ENCODE results near the gene LGALS1. TPM values are rescaled to one million over a fixed set of nuclear protein-coding genes. Genes with fewer than 3 reads are reported as not detected.

LGALS1 gene
- total and polyA plus RNA-seq, 12 donors = 190 to 4,628 (median 918) TPM

- intact Hi-C loops (cut with DNase I) = loop anchor here (5.0 to 10.0 kb wide), 3 partner anchors 42 to 155 kb away; no protein-coding TSS in a partner anchor
- 0 to 23% (median 11%) methylated on average over 3 to 27 of the region's 27 CpGs for WGBS, 4 donors
- H3K36me3 ChIP-seq (replicated peaks in 1 of 2) = no peaks in the 10 kb centered on the region
- no peak for DNase-seq
- peak overlapping the region in 2 of 4 donors; percentile 17 to 61 for H3K4me3 ChIP-seq
- peaks cover 0 to 35% of the 10 kb centered on the region in 2 donors for H3K4me1 ChIP-seq (replicated peaks in 1 of 2)
- no peaks in the 10 kb centered on the region for H3K27me3 ChIP-seq
- no peak for TF ChIP-seq POLR2A (IDR thresholded peaks at IDR 0.05)
- H3K9me3 ChIP-seq (replicated peaks in 1 of 3) = no peaks in the 10 kb centered on the region
- peak overlapping the region in 2 of 5 donors; percentile 47 to 86 for H3K27ac ChIP-seq
Measured at GRCh38 chr22:37639771-37640590, 35.5 kb upstream of the LGALS1 start.

GRCh38 chr22:37640591-37641560 lies 34.6 kb upstream of the LGALS1 start:
- DNase-seq = no peak
- H3K27ac ChIP-seq = peak overlapping the region in 1 of 5 donors; percentile 86
- no peaks in the 10 kb centered on the region for H3K9me3 ChIP-seq (replicated peaks in 1 of 3)
- peaks cover 0 to 31% of the 10 kb centered on the region in 2 donors for H3K4me1 ChIP-seq (replicated peaks in 1 of 2)
- no peaks in the 10 kb centered on the region for H3K27me3 ChIP-seq
- WGBS, 4 donors = 59 to 76% (median 70%) methylated on average over 12 to 24 of the region's 24 CpGs
- H3K36me3 ChIP-seq (replicated peaks in 1 of 2) = no peaks in the 10 kb centered on the region
- no peak for TF ChIP-seq POLR2A (IDR thresholded peaks at IDR 0.05)
- TF ChIP-seq, protein P1, sequence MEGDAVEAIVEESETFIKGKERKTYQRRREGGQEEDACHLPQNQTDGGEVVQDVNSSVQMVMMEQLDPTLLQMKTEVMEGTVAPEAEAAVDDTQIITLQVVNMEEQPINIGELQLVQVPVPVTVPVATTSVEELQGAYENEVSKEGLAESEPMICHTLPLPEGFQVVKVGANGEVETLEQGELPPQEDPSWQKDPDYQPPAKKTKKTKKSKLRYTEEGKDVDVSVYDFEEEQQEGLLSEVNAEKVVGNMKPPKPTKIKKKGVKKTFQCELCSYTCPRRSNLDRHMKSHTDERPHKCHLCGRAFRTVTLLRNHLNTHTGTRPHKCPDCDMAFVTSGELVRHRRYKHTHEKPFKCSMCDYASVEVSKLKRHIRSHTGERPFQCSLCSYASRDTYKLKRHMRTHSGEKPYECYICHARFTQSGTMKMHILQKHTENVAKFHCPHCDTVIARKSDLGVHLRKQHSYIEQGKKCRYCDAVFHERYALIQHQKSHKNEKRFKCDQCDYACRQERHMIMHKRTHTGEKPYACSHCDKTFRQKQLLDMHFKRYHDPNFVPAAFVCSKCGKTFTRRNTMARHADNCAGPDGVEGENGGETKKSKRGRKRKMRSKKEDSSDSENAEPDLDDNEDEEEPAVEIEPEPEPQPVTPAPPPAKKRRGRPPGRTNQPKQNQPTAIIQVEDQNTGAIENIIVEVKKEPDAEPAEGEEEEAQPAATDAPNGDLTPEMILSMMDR (IDR thresholded peaks at IDR 0.05) = no peak
- intact Hi-C loops (cut with DNase I) = loop anchor here (5.0 to 10.0 kb wide), 3 partner anchors 41 to 154 kb away; no protein-coding TSS in a partner anchor
- H3K4me3 ChIP-seq = peak overlapping the region in 1 of 4 donors; percentile 61

DNA sequence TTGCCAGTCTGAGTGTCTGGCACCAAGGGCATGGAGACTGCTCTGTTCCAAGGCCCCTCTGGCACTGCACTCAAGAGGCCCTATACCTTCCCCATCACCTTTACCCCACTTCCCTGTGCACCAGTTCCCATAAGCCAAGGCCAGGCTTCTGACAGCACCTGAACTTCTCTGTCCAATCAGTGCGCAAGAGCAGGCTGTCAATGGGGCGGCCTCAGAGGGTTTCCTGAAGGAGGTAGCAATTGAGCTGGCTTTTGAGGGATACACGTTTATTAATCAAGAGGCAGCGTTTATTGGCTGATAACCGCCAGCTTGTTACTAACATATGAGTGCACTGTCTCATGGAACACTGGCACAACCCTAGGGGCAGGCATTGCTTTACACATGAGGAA lies 33.9 kb upstream of the LGALS1 start:
- intact Hi-C loops (cut with DNase I) = loop anchor here (5.0 to 10.0 kb wide), 3 partner anchors 41 to 153 kb away; no protein-coding TSS in a partner anchor
- H3K9me3 ChIP-seq (replicated peaks in 1 of 3) = no peaks in the 10 kb centered on the region

DNA sequence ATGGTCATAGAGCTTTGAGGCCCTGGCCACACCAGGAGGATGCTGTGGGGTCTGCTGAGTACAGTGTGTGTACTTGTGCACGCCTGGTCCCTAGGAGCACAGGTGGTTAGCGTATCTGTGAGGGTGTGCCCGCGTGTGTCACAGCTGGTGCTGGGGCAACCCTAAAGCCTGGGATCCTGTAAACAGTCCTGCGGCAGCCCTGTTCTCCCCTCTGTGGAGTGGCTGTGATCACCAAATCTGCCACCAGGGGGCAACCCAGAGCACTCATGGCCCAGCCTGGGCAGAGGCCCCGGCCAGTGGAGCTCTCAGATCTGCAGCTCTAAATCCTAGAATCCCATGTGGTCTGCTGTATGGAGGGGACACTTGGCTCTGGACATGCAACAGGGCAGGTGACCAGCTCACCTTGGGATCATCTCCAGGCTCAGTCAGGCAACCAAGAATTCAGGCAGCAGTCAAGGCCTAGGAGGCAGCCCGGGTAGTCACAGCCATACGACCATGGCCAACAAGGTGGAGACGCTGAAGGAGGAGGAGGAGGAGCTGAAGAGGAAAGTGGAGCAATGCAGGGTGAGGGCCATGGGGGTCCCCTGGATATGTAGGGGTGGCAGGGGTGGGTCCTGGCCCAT lies 32.1 kb upstream of the LGALS1 start:
- H3K4me3 ChIP-seq = no peak overlapping the region
- H3K27ac ChIP-seq = no peak overlapping the region
- H3K9me3 ChIP-seq (replicated peaks in 1 of 3) = no peaks in the 10 kb centered on the region
- no peaks in the 10 kb centered on the region for H3K27me3 ChIP-seq
- intact Hi-C loops (cut with DNase I) = loop anchor here (5.0 to 10.0 kb wide), 3 partner anchors 39 to 151 kb away; no protein-coding TSS in a partner anchor
- peak; percentile 77 to 94 (median 89) for DNase-seq
- H3K4me1 ChIP-seq (replicated peaks in 1 of 2) = peaks cover 0 to 38% of the 10 kb centered on the region in 2 donors
- H3K36me3 ChIP-seq (replicated peaks in 1 of 2) = no peaks in the 10 kb centered on the region
- no peak for TF ChIP-seq POLR2A (IDR thresholded peaks at IDR 0.05)
- TF ChIP-seq, protein P1 (IDR thresholded peaks at IDR 0.05) = peak; percentile 80 to 95 (median 92)
- 24 to 69% (median 46%) methylated on average over 3 to 9 of the region's 9 CpGs for WGBS, 4 donors

More for the DNA sequence above, 33.9 kb upstream of the LGALS1 start:
- H3K4me3 ChIP-seq = no peak overlapping the region
- H3K36me3 ChIP-seq (replicated peaks in 1 of 2) = no peaks in the 10 kb centered on the region
- peak in 1 of 7 donors; percentile 48 for DNase-seq
- no peaks in the 10 kb centered on the region for H3K27me3 ChIP-seq
- TF ChIP-seq, protein P1 (IDR thresholded peaks at IDR 0.05) = no peak
- no peak for TF ChIP-seq POLR2A (IDR thresholded peaks at IDR 0.05)
- WGBS, 4 donors = 75 to 85% (median 82%) methylated on average over 5 of the region's 5 CpGs
- no peak overlapping the region for H3K27ac ChIP-seq
- H3K4me1 ChIP-seq (replicated peaks in 1 of 2) = peaks cover 0 to 31% of the 10 kb centered on the region in 2 donors

Measured in adrenal gland (tissue), 12 donors.